GM18511 (cell line): ENCODE data around the gene NUDT7.

Experiments used
- ATAC-seq: cut with Tn5 transposase; IDR thresholded peaks from one replicate; pipeline ENCODE4 v1.9.1; 2021; ENCODE audit warnings: mild to moderate bottlenecking, moderate library complexity; ENCODE audit not compliant: unreplicated experiment

The NUDT7 gene

DNA sequence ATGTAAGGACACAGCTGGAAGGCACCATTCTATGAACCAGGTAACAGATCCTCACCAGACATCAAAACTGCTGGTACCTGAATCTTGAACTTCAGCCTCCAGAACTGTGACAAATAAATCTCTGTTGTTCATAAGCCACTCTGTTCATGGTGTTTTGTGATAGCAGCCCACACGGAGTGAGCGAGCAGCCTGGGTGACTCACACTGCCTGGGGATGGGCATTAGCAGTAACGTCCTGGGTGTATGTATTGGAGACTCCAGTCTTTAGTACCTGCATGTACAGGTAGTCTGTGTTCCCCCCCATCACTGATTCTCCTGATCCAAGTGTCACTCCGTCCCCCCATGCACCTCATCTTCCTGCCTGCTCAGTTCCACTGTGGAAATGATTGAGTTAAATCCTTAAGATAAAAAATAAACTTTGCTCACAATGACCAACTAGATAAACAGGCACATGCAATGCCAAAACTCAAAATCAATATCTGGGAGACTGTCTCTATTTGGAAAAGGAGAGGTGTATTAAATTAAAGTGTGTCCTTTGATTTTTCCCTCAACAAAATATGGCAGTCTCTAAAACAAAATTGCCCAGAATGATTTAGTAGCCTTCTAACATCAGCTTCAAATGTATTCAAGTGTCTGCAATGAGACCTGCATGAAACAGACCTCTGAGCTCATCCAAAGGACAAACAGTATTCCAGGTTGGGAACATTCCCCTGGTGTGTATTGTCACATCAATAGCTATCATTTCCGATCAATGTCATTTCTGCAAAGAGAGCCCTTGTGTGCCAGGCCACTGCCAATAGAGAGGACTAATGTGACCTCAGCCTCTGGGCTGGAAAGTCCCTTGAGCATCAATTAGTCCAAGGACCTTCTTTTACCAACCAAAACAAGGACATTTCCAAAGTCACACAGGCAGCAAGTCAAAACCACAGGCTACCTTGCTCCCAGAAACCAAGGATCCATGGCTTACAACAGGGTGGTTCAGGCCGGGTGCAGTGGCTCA lies 53.9 kb downstream of the NUDT7 start:
- ATAC-seq, result no peak

DNA sequence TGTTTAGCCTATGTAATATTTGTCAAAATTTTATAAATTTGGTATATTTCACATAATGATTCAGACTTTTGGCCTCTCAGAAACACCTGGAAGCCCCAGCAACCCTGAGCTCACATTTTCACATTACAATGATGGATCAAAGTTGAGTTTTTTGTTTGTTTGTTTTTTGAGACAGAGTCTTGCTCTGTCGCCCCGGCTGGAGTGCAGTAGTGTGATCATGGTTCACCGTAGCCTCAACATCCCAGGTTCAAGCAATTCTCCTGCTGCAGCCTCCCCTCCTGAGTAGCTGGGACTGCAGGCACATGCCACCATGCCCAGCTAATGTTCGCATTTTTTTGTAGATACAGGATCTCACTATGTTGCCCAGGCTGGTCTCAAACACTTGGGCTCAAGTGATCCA lies 55.4 kb downstream of the NUDT7 start:
- ATAC-seq, result no peak

DNA sequence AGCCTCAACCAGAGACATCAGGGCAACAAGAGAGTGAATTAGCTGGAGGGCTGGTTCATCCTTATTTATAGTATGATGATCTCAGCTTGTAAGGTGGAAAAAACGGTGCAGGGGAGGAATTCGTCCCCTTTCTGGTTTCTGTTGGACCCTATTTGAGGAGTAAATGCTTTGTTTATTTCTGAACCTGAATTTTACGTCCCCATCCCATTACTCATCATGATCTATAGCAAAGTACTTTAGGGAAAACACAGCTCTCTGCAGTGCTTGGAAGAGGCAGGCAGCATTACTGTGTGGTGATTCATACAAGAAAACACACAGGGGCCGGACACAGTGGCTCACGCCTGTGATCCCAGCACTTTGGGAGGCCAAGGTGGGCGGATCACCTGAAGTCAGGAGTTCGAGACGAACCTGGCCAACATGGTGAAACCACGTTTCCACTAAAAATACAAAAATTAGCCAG lies 58.1 kb downstream of the NUDT7 start:
- ATAC-seq, result no peak

DNA sequence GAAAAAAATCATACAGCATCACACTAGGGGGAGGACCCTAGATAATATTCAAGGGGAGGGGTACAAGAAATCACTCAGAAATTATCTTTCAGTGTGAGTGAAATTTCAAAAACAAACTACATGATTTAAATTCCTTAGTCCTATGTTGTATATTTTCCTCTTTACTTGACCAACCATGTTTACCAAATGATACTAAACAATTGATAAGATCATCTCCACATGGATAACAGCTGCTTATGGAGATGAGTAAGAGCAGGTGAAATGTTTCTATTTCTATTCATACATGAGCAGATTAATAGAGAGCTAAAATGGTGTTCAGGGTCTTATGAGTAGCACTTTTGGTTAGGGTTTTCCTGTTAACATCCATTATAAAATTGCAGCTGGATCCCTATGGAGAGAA lies 58.8 kb downstream of the NUDT7 start:
- no peak for ATAC-seq

DNA sequence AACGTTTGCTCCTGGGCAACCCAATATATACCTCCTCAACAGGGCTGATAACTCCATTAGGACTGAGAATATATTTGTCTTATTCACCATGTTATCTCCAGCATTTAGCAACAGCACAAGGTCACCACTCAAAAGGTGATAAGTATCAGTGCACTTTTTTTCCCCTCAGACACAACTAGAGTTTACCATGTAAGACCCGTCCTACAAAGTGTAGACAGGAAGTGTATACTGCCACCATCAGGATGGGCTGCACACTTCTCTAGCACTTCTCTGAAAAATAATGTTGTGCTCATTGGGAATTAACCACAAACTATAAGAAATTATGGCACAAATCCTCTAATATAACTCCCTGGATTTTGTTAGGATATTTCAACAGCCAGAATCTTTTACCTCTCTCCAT lies 60.4 kb downstream of the NUDT7 start:
- ATAC-seq, result no peak

DNA sequence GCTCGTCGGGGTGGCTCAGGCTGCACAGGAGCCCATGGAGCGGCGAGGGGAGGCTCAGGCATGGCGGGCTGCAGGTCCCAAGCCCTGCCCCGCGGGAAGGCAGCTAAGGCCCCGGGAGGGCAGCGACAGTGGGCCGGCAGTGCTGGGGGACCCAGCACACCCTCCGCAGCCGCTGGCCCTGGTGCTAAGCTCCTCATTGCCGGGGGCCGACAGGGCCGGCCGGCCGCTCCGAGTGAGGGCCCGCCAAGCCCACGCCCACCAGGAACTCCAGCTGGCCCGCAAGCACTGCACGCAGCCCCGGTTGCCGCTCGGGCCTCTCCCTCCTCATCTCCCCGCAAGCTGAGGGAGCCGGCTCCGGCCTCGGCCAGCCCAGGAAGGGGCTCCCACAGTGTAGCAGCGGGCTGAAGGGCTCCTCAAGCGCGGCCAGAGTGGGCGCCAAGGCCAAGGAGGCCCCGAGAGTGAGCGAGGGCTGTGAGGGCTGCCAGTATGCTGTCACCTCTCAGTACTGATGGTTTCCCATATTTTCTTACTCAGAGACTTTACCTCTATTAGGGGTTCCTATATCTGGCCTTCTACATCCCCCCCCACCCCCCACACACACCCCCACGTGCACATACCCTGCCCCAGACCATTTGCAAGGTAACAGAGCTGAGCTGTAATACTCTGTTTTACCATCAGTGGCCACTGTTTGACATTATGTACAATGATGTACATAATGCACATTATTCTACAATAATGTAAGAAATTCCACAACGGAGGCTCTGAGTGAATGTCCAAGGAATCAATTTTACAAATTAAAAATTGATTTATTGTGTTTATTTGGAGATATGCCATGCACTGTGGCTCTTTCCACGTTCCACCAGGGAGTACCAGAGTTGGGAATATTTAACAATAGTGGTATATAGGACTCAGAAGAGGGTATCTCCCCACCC lies 62.4 kb downstream of the NUDT7 start:
- ATAC-seq, result no peak

DNA sequence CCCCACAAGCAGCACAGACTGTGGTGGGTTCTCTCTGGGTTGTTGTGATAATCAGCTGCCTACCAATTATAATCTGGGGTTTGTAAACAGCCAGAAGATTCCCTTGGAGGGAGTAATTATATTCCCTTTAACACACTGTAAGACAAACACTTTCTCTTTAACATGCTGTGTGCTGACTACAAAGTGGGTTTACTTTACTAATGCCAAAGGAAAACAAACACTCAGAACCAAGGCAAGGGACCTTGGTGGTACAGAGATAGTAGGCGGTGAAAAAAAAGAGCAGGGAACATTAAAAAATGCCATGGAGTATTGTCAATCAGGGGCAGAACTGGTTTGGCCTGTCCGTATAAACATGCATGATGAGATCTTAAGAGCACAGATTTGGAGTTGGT lies 63.1 kb downstream of the NUDT7 start:
- ATAC-seq, result no peak

DNA sequence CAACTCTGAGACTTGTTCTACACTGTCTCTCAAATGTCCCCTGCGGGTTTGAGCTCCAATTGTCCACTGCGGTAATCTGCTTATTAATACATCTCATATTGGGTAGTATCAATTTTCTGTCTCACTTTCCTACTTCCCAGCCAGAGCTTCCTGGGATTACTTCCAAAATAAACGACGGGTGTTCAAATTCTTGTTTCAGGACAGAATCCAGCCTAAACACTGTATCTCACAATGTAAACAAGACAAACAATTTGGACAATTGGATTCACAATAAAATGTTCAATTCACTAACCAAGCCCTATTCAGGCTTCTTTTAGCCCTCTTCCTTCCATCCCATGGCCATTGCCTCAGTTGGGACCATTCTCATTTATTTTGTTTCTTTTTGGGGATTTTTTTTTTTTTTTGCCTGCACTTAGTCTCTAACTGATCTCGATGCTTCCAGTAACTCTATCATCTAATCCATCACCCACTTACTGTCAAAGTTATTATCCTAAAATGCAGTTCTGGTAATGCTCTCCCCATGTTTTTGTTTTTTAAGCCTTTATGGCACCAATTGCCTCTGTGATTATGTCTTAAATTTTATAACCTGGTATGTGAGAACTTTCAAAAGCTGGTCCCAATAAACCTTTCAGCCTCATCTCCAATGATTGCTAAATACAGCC lies 64.0 kb downstream of the NUDT7 start:
- no peak for ATAC-seq

DNA sequence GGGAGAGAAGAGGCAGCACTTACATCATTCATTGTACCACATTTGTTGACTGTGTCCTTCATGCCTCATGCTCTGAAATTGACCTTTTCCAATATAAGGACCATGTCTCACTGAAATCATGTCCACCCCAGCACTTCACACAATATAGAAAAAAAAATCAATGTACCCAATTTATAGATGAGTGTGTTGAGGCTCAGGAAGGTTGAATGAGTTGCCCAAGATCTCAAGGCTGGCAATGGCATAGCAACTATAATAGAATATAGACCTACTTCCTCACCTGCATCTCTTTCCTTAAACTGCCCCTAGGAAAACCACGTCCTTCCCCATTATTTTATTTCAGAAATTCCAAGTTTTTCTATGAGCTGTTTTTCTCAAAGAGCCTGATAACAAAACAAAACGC lies 65.1 kb downstream of the NUDT7 start:
- ATAC-seq, result no peak

DNA sequence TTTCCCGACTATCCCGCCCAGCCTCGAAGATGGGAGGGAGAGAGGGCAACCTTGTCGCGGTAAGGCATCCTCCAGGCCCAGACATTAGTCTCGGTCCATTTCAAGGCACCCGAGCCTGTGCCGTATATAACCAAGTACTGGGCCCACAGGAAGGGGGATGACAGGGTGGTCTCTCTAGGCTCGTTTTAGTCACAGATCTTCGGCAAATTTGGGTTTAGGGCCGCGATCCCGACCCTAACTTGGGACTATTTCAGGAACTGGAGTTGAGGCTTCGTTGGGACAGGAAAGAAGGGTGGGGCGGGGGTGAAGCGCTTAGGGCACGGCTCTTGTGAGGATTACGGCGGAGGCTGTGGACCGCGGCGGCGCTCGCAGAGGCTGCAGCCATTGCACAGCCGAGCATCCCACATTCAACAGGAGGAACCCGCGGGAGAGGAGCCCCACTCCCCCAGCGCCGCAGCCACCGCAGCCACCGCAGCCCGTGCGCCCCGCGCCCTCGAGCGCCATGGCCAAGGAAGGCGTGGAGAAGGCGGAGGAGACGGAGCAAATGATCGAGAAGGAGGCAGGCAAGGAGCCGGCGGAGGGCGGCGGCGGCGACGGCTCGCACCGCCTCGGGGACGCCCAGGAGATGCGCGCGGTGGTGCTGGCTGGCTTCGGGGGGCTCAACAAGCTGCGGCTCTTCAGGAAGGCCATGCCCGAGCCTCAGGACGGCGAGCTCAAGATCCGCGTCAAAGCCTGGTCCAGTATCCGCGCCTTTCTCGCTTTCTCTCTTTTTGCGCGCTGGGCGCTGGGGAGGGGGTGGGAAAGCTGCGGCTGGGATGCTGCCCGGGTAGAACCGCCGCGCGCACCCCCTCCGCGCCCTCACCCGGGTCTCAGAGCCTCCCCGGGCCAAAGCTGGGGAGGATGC lies 66.1 kb downstream of the NUDT7 start, which contains the start of gene VAT1L:
VAT1L (plus strand) TSS at position 384 of the 904 bp plus-strand sequence; CDS start at position 503, 119 bp downstream.
- peak; percentile 68 for ATAC-seq

DNA sequence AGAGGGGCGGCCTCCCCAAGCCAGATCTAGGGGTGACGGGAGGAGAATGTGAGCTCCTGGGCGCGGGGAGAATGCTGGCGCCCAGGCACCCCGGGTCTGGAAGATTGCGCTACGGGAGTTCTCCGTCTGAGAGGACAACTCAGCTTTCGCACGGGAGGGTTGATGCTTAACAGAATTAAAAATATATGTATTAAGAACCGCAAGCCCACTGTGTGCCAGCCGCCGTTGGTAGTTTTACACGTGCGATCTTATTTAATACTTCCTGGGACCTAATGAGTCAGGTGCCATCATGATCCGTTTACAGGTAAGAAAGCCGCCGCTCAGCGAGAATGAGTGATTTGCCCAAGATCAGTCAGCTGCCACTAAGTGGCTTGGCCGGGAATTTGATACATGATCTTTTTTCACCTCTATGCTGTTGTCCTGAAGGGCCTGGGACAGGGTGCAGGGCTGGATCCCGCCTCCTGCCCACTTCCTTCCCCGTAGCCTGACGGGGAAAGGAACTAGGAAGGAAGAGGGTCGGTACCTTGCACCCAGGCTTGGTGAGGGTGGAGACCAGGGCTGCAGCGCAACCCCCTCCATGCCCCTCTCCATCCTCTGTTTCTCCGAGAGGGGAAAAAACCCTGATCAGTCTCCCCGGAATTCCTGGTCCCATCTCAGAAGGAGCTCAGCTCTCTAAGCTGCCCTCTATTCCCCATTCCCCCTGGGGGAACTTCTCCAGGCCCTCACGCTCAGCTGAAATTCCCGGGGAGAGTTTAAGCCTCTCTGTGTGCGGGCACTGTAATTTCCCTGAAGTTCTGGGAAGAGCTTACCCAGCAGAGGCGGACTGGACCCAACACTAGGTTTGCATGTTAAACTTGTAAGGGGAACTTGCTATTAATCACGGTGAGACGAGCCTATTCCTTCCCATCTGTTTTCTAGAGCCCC lies 67.0 kb downstream of the NUDT7 start:
- no peak for ATAC-seq

DNA sequence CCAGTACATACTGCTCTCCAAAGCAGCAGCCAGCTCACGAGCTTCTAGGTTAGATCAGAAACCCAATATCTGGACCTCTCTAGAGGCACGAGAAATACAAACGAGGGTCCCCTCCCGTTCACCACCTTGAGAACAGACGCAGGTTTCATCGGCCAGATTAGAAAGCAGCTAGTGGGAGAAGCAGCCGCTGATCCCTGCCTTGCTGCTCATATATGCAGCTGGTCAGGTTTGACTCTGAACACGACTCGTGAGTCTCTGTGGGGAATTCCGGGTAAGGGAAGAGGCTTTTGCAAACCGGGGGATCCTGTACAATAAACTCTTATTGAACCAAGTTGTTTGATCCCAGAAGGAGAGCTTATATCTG lies 67.7 kb downstream of the NUDT7 start:
- ATAC-seq, result no peak

DNA sequence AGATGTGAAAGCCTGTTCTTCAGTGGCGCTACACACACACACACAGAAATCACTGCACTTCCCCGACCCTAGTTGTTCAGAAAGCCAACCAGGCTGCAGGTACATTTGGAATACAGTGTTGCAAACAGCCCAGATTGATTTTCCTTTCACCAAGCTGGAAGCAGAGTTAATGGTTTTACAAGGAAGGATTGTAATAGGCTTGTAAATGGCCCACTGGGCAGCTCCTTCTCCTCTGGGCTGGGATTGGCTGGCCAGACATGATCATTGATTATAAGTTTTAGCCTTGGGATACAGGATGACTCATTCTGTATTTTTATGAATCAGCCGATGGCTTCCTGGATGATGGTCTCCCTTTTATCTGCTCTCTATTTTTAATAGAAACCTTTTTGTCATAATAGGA lies 68.6 kb downstream of the NUDT7 start:
- ATAC-seq, result no peak
